Ishikawa (cell line): ENCODE results near the gene LEPROT.

Source experiments
- CEBPB ChIP-seq: IDR thresholded peaks from 2 replicates; pipeline ENCODE4 v1.6.1; 2012
- CREB1 ChIP-seq: IDR thresholded peaks from 2 replicates; pipeline ENCODE4 v1.6.1; 2012; ENCODE audit warnings: low read depth
- EGR1 ChIP-seq: IDR thresholded peaks from 2 replicates; pipeline ENCODE4 v1.6.1; 2012
- EP300 ChIP-seq: IDR thresholded peaks from 2 replicates; pipeline ENCODE4 v1.6.1; 2012; ENCODE audit warnings: borderline replicate concordance
- FOXM1 ChIP-seq: IDR thresholded peaks from 2 replicates; pipeline ENCODE4 v1.6.1; 2012; ENCODE audit warnings: low read depth, borderline replicate concordance
- NFIC ChIP-seq: IDR thresholded peaks from 2 replicates; pipeline ENCODE4 v1.6.1; 2012
- RAD21 ChIP-seq: IDR thresholded peaks from 2 replicates; pipeline ENCODE4 v1.6.1; 2012; ENCODE audit warnings: low read depth
- TAF1 ChIP-seq: IDR thresholded peaks from 2 replicates; pipeline ENCODE4 v1.6.1; 2012; ENCODE audit warnings: low read depth, mild to moderate bottlenecking
- TEAD4 ChIP-seq: IDR thresholded peaks from 2 replicates; pipeline ENCODE4 v1.6.1; 2012
- YY1 ChIP-seq: IDR thresholded peaks from 2 replicates; pipeline ENCODE4 v1.6.1; 2012; ENCODE audit warnings: low read depth
- ZBTB7A ChIP-seq: IDR thresholded peaks from 2 replicates; pipeline ENCODE4 v1.6.1; 2012; ENCODE audit warnings: low read depth
- TF ChIP-seq, protein P1 (sequence below): IDR thresholded peaks from 2 replicates; pipeline ENCODE4 v1.6.1; 2012
- TF ChIP-seq, protein P2 (sequence below): IDR thresholded peaks from 2 replicates; pipeline ENCODE4 v1.6.1; 2012; ENCODE audit warnings: low read depth, mild to moderate bottlenecking
- TF ChIP-seq, protein P3 (sequence below): IDR thresholded peaks from 2 replicates; pipeline ENCODE4 v1.6.1; 2012

DNA sequence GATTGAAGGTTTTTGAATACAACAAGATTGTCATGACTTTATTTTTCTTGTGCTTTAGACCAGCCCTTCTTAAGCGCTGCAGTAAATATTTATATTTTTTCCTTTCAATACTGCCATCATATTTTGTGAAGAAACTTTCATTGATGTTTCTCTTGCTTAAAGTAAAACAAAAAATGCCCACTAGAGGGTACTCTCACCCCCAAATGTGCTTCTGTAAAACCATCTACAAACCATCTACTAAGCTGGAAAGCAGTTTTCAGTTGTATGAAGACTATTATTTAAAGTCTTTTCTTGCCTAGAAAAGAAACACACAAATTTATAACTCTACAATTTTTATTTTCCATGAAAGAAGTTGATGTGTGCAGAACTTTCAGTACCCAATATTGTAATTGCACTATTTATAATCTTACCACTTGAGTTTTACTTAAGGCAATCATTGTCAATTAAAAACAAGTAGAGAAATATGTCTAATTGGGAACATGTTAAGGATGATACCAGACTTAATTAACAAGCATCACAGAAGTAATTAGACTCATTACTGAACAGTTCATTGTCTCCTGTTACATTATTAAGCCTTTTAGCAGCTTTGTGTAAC, 10.7 kb downstream of the LEPROT start:
- TF ChIP-seq TEAD4, result no peak
- no peak for TF ChIP-seq CREB1
- no peak for TF ChIP-seq CEBPB
- TF ChIP-seq EP300, result no peak
- TF ChIP-seq, protein P1, sequence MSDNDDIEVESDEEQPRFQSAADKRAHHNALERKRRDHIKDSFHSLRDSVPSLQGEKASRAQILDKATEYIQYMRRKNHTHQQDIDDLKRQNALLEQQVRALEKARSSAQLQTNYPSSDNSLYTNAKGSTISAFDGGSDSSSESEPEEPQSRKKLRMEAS, result no peak
- TF ChIP-seq EGR1, result no peak
- no peak for TF ChIP-seq ZBTB7A
- TF ChIP-seq, protein P2, sequence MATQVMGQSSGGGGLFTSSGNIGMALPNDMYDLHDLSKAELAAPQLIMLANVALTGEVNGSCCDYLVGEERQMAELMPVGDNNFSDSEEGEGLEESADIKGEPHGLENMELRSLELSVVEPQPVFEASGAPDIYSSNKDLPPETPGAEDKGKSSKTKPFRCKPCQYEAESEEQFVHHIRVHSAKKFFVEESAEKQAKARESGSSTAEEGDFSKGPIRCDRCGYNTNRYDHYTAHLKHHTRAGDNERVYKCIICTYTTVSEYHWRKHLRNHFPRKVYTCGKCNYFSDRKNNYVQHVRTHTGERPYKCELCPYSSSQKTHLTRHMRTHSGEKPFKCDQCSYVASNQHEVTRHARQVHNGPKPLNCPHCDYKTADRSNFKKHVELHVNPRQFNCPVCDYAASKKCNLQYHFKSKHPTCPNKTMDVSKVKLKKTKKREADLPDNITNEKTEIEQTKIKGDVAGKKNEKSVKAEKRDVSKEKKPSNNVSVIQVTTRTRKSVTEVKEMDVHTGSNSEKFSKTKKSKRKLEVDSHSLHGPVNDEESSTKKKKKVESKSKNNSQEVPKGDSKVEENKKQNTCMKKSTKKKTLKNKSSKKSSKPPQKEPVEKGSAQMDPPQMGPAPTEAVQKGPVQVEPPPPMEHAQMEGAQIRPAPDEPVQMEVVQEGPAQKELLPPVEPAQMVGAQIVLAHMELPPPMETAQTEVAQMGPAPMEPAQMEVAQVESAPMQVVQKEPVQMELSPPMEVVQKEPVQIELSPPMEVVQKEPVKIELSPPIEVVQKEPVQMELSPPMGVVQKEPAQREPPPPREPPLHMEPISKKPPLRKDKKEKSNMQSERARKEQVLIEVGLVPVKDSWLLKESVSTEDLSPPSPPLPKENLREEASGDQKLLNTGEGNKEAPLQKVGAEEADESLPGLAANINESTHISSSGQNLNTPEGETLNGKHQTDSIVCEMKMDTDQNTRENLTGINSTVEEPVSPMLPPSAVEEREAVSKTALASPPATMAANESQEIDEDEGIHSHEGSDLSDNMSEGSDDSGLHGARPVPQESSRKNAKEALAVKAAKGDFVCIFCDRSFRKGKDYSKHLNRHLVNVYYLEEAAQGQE, result no peak
- TF ChIP-seq FOXM1, result no peak
- TF ChIP-seq RAD21, result peak; percentile 36; the same call in 1 of the 2 replicates
- TF ChIP-seq TAF1, result no peak
- TF ChIP-seq YY1, result no peak
- no peak for TF ChIP-seq NFIC
- TF ChIP-seq, protein P3, sequence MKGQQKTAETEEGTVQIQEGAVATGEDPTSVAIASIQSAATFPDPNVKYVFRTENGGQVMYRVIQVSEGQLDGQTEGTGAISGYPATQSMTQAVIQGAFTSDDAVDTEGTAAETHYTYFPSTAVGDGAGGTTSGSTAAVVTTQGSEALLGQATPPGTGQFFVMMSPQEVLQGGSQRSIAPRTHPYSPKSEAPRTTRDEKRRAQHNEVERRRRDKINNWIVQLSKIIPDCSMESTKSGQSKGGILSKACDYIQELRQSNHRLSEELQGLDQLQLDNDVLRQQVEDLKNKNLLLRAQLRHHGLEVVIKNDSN, result no peak
